Kidney (tissue), 14 donors: Measurements from ENCODE around the gene EWSR1. TPM values are rescaled to one million over a fixed set of nuclear protein-coding genes. Genes with fewer than 3 reads are reported as not detected.

ENCODE experiments used
- DNase-seq, 5 donors: peaks; one replicate each; pipeline ENCODE4 v3.0.0-alpha.2; 2013 to 2020
- FAIRE-seq: peaks from 2 replicates; lab custom pipeline; 2012; peaks lifted over from hg19 to GRCh38; lab: Jason Lieb, UNC
- H3K27ac ChIP-seq, 2 donors: one replicate each; pipeline ENCODE4 v1.7.0; 2013; ENCODE audit warnings: low read depth in 2 of 2, low read length in 2 of 2, inconsistent platforms in 1 of 2
- H3K27me3 ChIP-seq: one replicate; pipeline ENCODE4 v1.7.1; 2013; ENCODE audit warnings: low read length, inconsistent platforms; ENCODE audit not compliant: control insufficient read depth, insufficient read depth
- H3K36me3 ChIP-seq, 3 donors: one replicate each; pipeline versions ENCODE4 v1.7.0 to v1.7.1; 2013; ENCODE audit warnings: low read length in 3 of 3, control low read depth in 1 of 3, inconsistent platforms in 1 of 3; ENCODE audit not compliant: insufficient read depth in 3 of 3, control insufficient read depth in 2 of 3
- H3K4me1 ChIP-seq, 3 donors: one replicate each; pipeline versions ENCODE4 v1.7.0 to v1.7.1; 2013; ENCODE audit warnings: low read length in 3 of 3, inconsistent platforms in 1 of 3, low read depth in 1 of 3; ENCODE audit not compliant: control insufficient read depth in 2 of 3, insufficient read depth in 2 of 3
- H3K4me3 ChIP-seq, 3 donors: one replicate each; pipeline versions ENCODE4 v1.7.0 to v1.8.1; 2013; ENCODE audit warnings: low read length in 3 of 3, control low read depth in 1 of 3, inconsistent platforms in 1 of 3
- H3K9ac ChIP-seq, 3 donors: one replicate each; pipeline versions ENCODE4 v1.7.0 to v1.7.1; 2013; ENCODE audit warnings: low read length in 3 of 3, control low read depth in 1 of 3, inconsistent platforms in 1 of 3
- H3K9me3 ChIP-seq, 3 donors: one replicate each; pipeline versions ENCODE4 v1.7.0 to v1.7.1; 2013; ENCODE audit warnings: low read length in 3 of 3, control low read depth in 1 of 3, inconsistent platforms in 1 of 3; ENCODE audit not compliant: control insufficient read depth in 2 of 3, insufficient read depth in 1 of 3
- CTCF ChIP-seq: IDR thresholded peaks from 3 replicates; pipeline ENCODE4 v1.5.1; 2012; ENCODE audit warnings: mild to moderate bottlenecking, moderate library complexity, borderline replicate concordance; ENCODE audit not compliant: insufficient read depth; ENCODE audit errors: extremely low read depth
- intact Hi-C: fragments of 100-400 bp; cut with DNase I; formaldehyde crosslinking; loops from one replicate; pipeline ENCODE4 v1.11.1; 2022
- microRNA-seq: library from miRNA; unstranded; fragments of <30 nt; microRNA quantifications from one replicate; pipeline ENCODE4 v1.2.0, GENCODE V29; 2020
- polyA plus RNA-seq: library from polyadenylated mRNA; stranded (reverse); fragments of 350-450 nt; fragmentation: Illumina TruSeq; extraction: RNeasy Lipid Tissue Mini Kit (QIAGEN cat#74804); gene quantifications from one replicate; pipeline ENCODE4 v1.2.3, GENCODE V29; 2014; ENCODE audit warnings: low read depth, low replicate concordance; ENCODE audit not compliant: insufficient read depth
- total RNA-seq: library from RNA; stranded (reverse); fragmentation: NEBNext Ultra II Directional; extraction: Animal tissue kit (Norgen Biotek cat#: 25700); gene quantifications from one replicate; pipeline ENCODE4 v1.2.1, GENCODE V29; 2021
- donor health status: control.
- donor health status: control.
- donor health status: control.
- donor health status: control.
- donor health status: control.
- donor health status: DM: yes; HTN: yes; CAD: no.
- donor health status: Normal renal cell carcinoma (clear cell type).

EWSR1 gene
- total and polyA plus RNA-seq, 2 donors from 2014 or later, result 124 to 214 TPM

GRCh38 chr22:29348041-29348440 lies 80.0 kb downstream of the EWSR1 start:
- FAIRE-seq, result no peak
- H3K36me3 ChIP-seq, result peaks cover 2 to 60% (median 56%) of the 10 kb centered on the region in 3 donors

GRCh38 chr22:29348956-29349355 lies 80.9 kb downstream of the EWSR1 start:
- Histone ChIP-seq H3K36me3 (peaks cover 3 to 64% (median 62%) of the 10 kb centered on the region in 3 donors), H3K4me1 (no peaks in the 10 kb centered on the region), H3K9ac (no peak overlapping the region), H3K4me3 (no peak overlapping the region), H3K9me3 (no peaks in the 10 kb centered on the region), H3K27ac (no peak overlapping the region), H3K27me3 (no peaks in the 10 kb centered on the region)
- no peak for FAIRE-seq
- no peak for DNase-seq
- TF ChIP-seq CTCF, result no peak
- intact Hi-C loops, result no loop called here

More at GRCh38 chr22:29348041-29348440, 80.0 kb downstream of the EWSR1 start:
- intact Hi-C loops, result no loop called here
- no peak overlapping the region for H3K27ac ChIP-seq
- no peak overlapping the region for H3K4me3 ChIP-seq
- H3K4me1 ChIP-seq, result no peaks in the 10 kb centered on the region
- no peak for TF ChIP-seq CTCF
- no peak for DNase-seq
- no peak overlapping the region for H3K9ac ChIP-seq
- H3K27me3 ChIP-seq, result no peaks in the 10 kb centered on the region
- H3K9me3 ChIP-seq, result no peaks in the 10 kb centered on the region

Small RNAs within 50 kb of the gene (microRNA-seq; reads per million reads assigned to microRNA genes)
- 8.1 reads per million, percentile 17 among the genes with 10 or more reads in this experiment for gene MIR3653

Other genes with a start within 250 kb of the EWSR1 start
- gene C22orf31, start 206.4 kb upstream of the EWSR1 start, total RNA-seq, result not detected
- gene C22orf31, start 206.4 kb upstream of the EWSR1 start, polyA plus RNA-seq, result not detected
- 16.2 TPM for gene KREMEN1, start 195.2 kb upstream of the EWSR1 start, total RNA-seq
- 9.3 TPM for gene KREMEN1, start 195.2 kb upstream of the EWSR1 start, polyA plus RNA-seq
- gene EMID1, start 62.4 kb upstream of the EWSR1 start, total RNA-seq, result 9.6 TPM
- 25.5 TPM for gene EMID1, start 62.4 kb upstream of the EWSR1 start, polyA plus RNA-seq
- gene RHBDD3, start 287 bp upstream of the EWSR1 start, total RNA-seq, result 19.2 TPM
- gene RHBDD3, start 287 bp upstream of the EWSR1 start, polyA plus RNA-seq, result 26.3 TPM
- 27.2 TPM for gene GAS2L1, start 38.4 kb downstream of the EWSR1 start, total RNA-seq
- 24.2 TPM for gene GAS2L1, start 38.4 kb downstream of the EWSR1 start, polyA plus RNA-seq
- gene RASL10A, start 47.4 kb downstream of the EWSR1 start, total RNA-seq, result 1.2 TPM
- gene RASL10A, start 47.4 kb downstream of the EWSR1 start, polyA plus RNA-seq, result 0.73 TPM
- gene AP1B1, start 120.3 kb downstream of the EWSR1 start, total RNA-seq, result 82.9 TPM
- gene AP1B1, start 120.3 kb downstream of the EWSR1 start, polyA plus RNA-seq, result 50.5 TPM
- gene RFPL1, start 170.3 kb downstream of the EWSR1 start, total RNA-seq, result not detected
- gene RFPL1, start 170.3 kb downstream of the EWSR1 start, polyA plus RNA-seq, result not detected
- gene NEFH, start 211.9 kb downstream of the EWSR1 start, total RNA-seq, result 0.60 TPM
- 1.7 TPM for gene NEFH, start 211.9 kb downstream of the EWSR1 start, polyA plus RNA-seq